Placental pericyte (primary cell): ENCODE measurements around the gene RABGAP1. TPM values are rescaled to one million over a fixed set of nuclear protein-coding genes. Genes with fewer than 3 reads are reported as not detected.

Source experiments
- small RNA-seq: library from RNA; depleted of rRNA; stranded (forward); fragments of <200 nt; gene quantifications from one replicate; pipeline ENCODE3, GENCODE V24; 2012; ENCODE audit warnings: low replicate concordance
- total RNA-seq: library from RNA; depleted of rRNA; stranded (reverse); fragments of >200 nt; gene quantifications from 2 replicates; pipeline ENCODE4 v1.2.3, GENCODE V29; 2012

RABGAP1 gene
- 30.2 and 38.3 TPM in 2 replicates for total RNA-seq

DNA sequence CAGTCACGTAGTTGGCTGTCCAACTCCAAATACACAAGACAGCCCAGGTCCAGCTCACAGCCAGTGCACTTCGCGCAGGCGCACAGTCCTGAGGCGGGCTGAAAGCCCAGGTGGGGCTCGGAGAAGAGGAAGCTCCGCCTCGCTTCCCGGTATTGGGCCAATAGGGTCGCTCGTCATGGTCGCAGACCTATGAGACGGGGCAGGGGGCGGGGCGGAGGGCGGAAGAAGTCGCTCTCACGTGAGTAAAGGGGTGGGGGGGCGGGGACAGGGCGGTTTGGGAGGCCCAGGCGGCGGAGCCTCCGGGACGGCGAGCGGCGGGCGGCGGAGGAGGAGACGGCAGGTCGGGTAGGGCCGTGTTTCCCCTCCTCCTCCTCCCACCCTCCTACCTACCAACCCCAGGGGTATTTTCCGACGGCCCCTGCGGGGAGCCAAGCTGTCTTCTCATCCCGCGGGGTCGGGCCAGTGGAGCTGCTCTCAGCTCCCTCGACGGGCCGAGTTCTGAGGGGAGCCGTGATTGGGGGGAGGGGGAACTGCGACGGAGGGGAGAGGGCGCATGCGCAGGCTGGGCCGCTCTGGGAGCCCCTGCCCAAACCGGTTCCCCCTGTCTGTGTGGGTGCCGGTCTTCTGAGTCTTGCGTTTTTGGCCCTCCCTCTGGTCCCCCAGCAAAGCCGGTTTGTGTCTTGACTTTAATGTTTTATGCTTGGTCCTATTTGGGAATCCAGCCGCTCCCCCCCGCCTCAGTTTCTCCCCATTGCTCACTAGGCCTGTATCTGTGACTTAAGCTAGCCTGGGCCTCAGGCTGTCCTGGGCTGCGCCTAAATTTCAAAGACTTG is at the start of gene RABGAP1:
TSS of gene RABGAP1 (plus strand) at position 272 of the 833 bp plus-strand sequence. CDS start 16,040 bp downstream, outside the sequence.

DNA sequence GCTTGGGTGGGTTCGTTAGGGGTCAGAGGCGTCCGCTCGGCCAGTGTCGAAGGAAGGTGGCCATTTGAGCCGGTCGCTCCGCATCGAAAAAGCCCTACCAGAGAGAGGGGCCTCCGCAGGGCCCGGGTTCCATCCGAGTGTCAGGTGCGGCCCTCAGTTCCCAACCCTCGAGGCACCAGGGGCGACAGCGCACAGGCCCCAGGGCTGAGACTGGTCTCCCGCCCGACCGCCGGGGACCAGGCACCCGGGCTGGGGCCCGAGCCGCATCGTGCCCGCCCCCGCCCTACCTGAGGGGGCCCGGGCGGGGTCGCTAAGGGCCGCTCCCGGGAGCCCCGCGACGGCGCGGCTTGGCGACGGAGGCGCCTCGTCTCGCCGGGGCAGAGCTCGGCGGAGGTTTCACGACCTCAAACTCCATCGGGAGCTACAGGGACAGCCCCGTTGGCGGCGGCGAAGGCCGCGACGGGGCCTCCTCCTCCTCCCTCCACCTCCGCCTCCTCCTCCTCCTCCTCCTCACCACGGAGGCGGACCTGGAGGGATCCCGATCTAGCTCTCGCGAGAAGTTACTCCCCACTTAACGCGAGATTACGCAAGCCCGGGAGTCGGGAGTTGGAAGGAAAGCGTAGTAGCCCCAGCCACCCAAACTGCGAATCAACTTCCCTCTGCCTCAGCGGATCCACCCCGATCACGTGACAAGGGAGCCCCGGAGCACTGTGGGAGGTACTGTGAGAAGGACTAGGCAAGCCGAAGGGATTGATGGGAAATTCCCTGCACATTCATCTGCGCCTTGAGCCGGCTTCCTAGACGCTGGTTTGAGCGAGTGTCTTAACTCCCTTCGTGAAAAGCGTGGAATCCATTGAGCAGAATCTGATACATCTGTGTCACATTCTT is 35.8 kb upstream of the RABGAP1 start, which contains the start of gene RC3H2:
TSS of gene RC3H2 (minus strand) at position 537 of the 888 bp plus-strand sequence. CDS start 7,850 bp downstream, outside the sequence.

DNA sequence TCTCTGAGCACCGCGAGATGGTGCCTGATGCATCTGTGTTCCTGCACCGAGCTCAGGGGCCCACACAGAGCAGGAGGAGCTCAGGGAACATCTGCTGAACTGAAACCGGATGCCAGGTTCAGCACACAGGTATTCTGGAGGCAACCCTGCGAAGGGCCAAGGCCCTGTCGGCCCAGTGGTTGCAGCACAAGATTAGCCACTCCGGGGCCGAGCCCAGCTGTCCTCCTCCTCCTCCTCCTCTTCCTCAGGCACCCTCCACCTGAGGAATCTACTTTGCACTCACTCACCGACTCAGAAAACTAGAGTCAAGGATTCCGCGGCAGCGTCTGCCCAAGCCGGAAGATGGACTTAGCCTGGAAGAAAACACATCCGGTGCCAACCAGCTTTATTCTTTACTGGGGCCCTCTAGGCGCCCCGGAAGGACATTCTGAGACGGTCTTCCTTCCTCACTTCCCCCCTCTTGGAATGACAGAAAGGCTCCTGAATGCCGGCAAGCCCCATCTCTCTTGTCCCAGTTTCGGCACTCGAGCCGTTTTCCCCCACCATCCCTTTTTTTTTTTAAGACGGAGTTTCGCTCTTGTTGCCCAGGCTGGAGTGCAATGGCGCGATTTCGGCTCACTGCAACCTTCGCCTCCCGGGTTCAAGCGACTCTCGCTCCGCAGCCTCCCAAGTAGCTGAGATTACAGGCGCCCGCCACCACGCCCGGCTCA is 27.7 kb upstream of the RABGAP1 start, which contains the start of gene ZBTB6:
TSS of gene ZBTB6 (minus strand) at position 360 of the 710 bp plus-strand sequence. CDS start 1,251 bp downstream, outside the sequence.

DNA sequence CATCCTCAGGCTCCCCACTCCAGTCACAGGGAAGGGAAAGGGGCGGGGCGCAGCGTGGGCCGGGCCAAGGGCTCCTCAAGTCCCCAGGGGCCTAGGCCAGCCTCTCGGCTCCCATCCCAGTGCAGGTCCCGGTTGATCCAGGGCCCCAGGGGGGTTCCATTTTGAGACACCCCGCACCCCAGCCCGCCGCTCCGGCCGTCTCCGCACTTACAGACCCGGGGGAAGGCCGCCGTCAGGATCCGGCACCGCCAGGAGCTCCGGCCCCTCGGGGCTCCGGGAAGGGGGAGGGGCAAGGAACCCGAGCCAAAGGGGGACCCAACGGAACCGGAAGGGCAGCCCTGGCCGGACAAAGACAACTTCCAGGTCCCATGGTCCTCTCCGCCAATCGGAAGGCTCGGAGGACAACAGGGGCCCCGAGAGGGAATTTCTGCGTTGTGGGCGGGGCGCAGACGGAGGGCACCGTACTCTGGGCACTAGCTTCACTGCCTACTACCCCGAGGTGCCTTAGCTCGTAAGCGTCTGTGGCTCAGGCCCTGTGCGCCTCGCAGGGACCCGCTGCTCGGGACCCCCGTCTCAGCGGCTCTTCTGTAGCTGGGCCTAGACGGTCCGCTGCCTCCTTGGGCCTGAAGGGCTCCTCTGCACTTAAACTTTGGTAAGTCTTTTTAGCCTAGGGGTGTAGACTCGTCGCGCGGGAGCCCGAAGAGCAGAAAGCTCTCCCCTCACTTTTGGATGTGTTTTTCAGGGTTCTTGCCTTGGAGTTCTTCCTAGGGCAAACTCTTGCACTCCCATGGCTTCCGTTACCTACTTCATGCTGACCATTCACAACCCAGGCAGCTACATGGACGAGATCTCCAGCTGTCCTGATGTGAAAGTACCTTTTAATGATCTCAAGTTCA is 9.3 kb upstream of the RABGAP1 start, which contains the start of gene ZBTB26:
TSS of gene ZBTB26 (minus strand) at position 287 of the 896 bp plus-strand sequence. CDS start 11,578 bp downstream, outside the sequence.

DNA sequence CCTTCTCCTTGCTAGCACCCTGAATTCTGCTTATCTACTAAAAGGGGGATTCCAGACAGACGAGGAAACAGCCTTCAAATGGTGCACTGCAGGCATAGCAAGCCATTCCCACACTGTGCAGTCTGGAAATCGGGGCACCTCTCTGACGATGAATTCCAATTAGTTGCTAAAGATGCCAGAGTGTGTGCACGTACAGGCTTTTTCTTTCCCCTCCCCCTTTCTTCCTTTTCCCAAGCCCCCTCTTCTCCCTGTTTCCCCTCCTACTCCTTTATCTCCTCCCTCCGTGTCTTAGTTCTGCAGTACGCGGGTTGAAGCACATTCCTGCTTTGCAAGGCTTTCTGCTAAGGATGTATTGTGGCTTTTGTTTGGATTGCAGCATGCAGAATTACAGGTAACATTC is 92.5 kb downstream of the RABGAP1 start, which contains the start of gene GPR21:
TSS of gene GPR21 (plus strand) at position 316 of the 400 bp plus-strand sequence. CDS start 900 bp downstream, outside the sequence.

Small RNAs within 50 kb of the gene (small RNA-seq; reads per million reads assigned to genes)
- gene GPR21 = not detected
- gene RNY1P15 = not detected

Other genes starting within 250 kb of the RABGAP1 start
- gene OR1L4, start 217.0 kb upstream of the RABGAP1 start, total RNA-seq = not detected in 2 replicates
- not detected in 2 replicates for gene OR1L6, start 198.7 kb upstream of the RABGAP1 start, total RNA-seq
- gene OR5C1, start 152.1 kb upstream of the RABGAP1 start, total RNA-seq = not detected in 2 replicates
- gene OR1K1, start 140.9 kb upstream of the RABGAP1 start, total RNA-seq = not detected in 2 replicates
- 25.6 and 33.2 TPM in 2 replicates for gene PDCL, start 112.4 kb upstream of the RABGAP1 start, total RNA-seq
- 47.7 and 62.7 TPM in 2 replicates for gene RC3H2, start 35.7 kb upstream of the RABGAP1 start, total RNA-seq
- 7.9 and 17.0 TPM in 2 replicates for gene ZBTB6, start 27.7 kb upstream of the RABGAP1 start, total RNA-seq
- gene ZBTB26, start 9.5 kb upstream of the RABGAP1 start, total RNA-seq = 2.8 and 3.7 TPM in 2 replicates
- gene GPR21, start 92.6 kb downstream of the RABGAP1 start, total RNA-seq = 1.1 and 1.4 TPM in 2 replicates